Stimulated activated CD8-positive, alpha-beta memory T cell treated with anti-CD3 and anti-CD28 coated beads, Interleukin-7, amount 100 ng/mL, for 48 hours (primary cell): Measurements from ENCODE around the gene SLC44A1.

Source experiments
- DNase-seq, 2 donors: peaks; one replicate each; pipeline ENCODE4 v3.0.0-alpha.2; 2020; ENCODE audit warnings: low read depth in 1 of 2; ENCODE audit errors: extremely low read depth in 1 of 2

Gene SLC44A1

GRCh38 chr9:105244003-105244733 lies at the start of gene SLC44A1:
Gene SLC44A1, plus strand, starts transcription at chr9:105244651. Its CDS starts 218 bp downstream, at chr9:105244869.
- DNase-seq = peak; percentile 83 to 85

- no peak for DNase-seq
Measured at GRCh38 chr9:105195259-105195658, 49.2 kb upstream of the SLC44A1 start.

GRCh38 chr9:105198023-105198422 lies 46.4 kb upstream of the SLC44A1 start:
- no peak for DNase-seq

- no peak for DNase-seq
Measured at GRCh38 chr9:105198865-105199264, 45.6 kb upstream of the SLC44A1 start.

GRCh38 chr9:105204416-105204815 lies 40.0 kb upstream of the SLC44A1 start:
- DNase-seq = no peak

GRCh38 chr9:105205787-105206495 lies 38.5 kb upstream of the SLC44A1 start:
- no peak for DNase-seq

GRCh38 chr9:105206496-105206820 lies 38.0 kb upstream of the SLC44A1 start:
- DNase-seq = no peak

- DNase-seq = no peak
Measured at GRCh38 chr9:105206821-105207699, 37.4 kb upstream of the SLC44A1 start.

GRCh38 chr9:105216440-105217178 lies 27.8 kb upstream of the SLC44A1 start:
- no peak for DNase-seq

GRCh38 chr9:105218673-105219072 lies 25.8 kb upstream of the SLC44A1 start:
- no peak for DNase-seq

- no peak for DNase-seq
Measured at GRCh38 chr9:105219291-105219805, 25.1 kb upstream of the SLC44A1 start.

GRCh38 chr9:105220451-105220850 lies 24.0 kb upstream of the SLC44A1 start:
- DNase-seq = no peak

GRCh38 chr9:105223544-105224140 lies 20.8 kb upstream of the SLC44A1 start:
- no peak for DNase-seq

GRCh38 chr9:105226055-105226454 lies 18.4 kb upstream of the SLC44A1 start:
- DNase-seq = no peak

- DNase-seq = no peak
Measured at GRCh38 chr9:105232207-105232606, 12.2 kb upstream of the SLC44A1 start.

GRCh38 chr9:105233873-105234272 lies 10.6 kb upstream of the SLC44A1 start:
- DNase-seq = no peak

- no peak for DNase-seq
Measured at GRCh38 chr9:105236261-105236660, 8.2 kb upstream of the SLC44A1 start.

GRCh38 chr9:105237246-105237645 lies 7.2 kb upstream of the SLC44A1 start:
- DNase-seq = no peak

GRCh38 chr9:105238302-105238701 lies 6.1 kb upstream of the SLC44A1 start:
- no peak for DNase-seq

- no peak for DNase-seq
Measured at GRCh38 chr9:105241356-105242043, 3.0 kb upstream of the SLC44A1 start.
